HG03520 (cell line): ENCODE data around the gene XPO4.
"Not testable (repeated sequence)": the region's sequence is repeated elsewhere in the genome, so short reads cannot be mapped to it uniquely, and the experiment has no call there.

Source experiments
- ATAC-seq: cut with Tn5 transposase; IDR thresholded peaks from one replicate; pipeline ENCODE4 v1.9.1; 2021; ENCODE audit warnings: mild to moderate bottlenecking, moderate library complexity; ENCODE audit not compliant: unreplicated experiment

Gene XPO4

GRCh38 chr13:20789665-20790064 is 112.9 kb downstream of the XPO4 start:
- ATAC-seq: no peak

DNA sequence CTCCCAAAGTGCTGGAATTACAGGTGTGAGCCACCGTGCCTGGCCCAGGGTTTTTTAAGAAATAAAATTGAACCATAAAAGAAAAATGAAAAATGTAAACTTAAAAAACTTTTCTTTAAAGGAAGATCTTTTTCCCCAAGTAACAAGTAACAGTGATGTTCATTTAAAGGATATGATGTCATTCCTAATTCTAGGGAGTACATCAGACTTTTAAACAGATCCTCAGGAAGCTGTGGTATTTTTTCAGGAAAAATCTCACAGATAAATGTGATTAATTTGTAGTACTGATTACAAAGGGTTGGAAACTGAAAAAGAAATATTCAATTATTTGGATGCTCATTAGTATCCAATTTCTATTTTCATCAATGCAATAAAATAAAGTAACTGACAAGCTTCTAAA is 114.2 kb downstream of the XPO4 start:
- ATAC-seq: no peak

DNA sequence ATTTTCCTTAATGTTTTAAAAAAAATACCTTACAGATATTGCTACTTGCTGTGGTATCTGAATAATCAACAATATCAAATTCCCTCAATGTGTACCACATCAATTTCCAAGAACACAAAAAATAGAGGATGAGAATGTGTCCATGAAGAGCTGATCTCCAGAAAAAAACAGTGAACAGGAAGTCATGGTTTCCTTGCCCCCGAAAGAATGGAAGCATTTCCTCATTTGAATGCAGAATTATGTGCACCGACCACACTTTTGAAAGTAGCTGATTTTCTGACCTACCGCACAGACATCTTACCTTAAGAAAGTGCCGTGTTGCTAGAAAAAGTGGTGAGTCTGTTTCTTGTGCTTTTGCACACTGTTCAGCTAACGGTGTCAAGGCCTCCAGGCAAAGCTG is 115.4 kb downstream of the XPO4 start:
- no peak for ATAC-seq

- peak; percentile 60 for ATAC-seq
These were observed 120.3 kb downstream of the XPO4 start for GRCh38 chr13:20782116-20782708.

GRCh38 chr13:20780317-20780716 is 122.2 kb downstream of the XPO4 start:
- no peak for ATAC-seq

GRCh38 chr13:20779405-20779804 is 123.1 kb downstream of the XPO4 start:
- no peak for ATAC-seq

- no peak for ATAC-seq
These were observed 124.2 kb downstream of the XPO4 start for GRCh38 chr13:20778311-20778710.

DNA sequence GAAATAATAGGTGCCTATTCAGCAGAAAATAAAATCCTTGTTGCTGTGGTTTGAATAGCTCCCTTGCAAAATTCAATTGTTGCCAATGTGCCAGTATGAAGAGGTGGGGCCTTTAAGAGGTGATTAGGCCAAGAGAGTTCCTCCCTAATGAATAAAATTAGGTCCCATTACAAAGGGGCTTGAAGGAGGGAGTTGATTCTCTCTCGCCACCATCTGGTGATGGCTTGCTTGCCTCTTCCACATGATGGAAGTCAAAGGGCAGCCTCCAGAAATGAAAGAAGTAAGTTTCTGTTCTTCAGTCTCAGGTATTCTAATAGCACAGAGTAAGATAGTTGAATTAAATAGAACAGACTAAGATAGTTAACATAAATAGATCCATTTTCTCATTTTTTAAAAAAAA is 125.8 kb downstream of the XPO4 start:
- ATAC-seq: no peak

- no peak for ATAC-seq
These were observed 126.6 kb downstream of the XPO4 start for GRCh38 chr13:20775961-20776360.

- ATAC-seq: no peak
These were observed 127.8 kb downstream of the XPO4 start for GRCh38 chr13:20774746-20775145.

- ATAC-seq: peak; percentile 84
These were observed 129.1 kb downstream of the XPO4 start, which contains the start of gene EEF1AKMT1 for GRCh38 chr13:20773194-20774080. EEF1AKMT1 (minus strand) TSS chr13:20773961; CDS start chr13:20757598, 16,363 bp downstream.

DNA sequence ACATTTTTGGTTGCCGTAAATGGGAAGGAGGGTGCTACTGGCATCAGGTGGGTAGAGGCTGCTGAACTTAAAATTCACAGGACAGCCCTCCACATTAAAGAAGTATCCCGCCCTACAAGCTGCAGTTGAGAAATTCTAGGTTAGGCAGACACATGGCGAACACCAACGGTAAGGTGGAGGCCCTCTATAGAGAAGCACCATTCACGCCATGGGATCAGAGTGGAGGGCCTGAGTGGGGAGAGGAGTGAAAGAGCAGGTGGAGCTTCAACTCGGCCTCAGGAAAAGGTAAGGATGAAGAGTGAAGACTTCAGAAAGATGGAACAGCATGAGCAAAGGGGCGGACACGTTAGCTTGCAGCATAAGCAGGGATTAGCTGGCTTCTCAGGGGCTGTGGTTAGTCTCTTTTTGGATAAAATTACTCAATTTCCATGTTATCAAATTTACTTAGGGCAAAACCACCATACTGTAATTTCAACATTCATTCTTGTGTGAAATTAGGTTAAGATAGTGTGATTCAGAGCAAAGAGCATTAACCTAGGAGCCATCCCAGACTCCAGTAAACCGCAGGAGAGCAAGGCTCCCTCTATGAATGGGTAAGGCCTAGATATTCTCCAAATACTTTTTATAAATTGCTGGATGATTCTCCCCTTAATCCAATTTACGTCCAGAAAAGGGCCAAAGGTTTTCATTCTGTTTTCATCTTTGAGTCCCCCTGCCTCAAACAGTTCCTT is 130.0 kb downstream of the XPO4 start:
- no peak for ATAC-seq

- ATAC-seq: no peak
These were observed 132.7 kb downstream of the XPO4 start for GRCh38 chr13:20769834-20770233.

DNA sequence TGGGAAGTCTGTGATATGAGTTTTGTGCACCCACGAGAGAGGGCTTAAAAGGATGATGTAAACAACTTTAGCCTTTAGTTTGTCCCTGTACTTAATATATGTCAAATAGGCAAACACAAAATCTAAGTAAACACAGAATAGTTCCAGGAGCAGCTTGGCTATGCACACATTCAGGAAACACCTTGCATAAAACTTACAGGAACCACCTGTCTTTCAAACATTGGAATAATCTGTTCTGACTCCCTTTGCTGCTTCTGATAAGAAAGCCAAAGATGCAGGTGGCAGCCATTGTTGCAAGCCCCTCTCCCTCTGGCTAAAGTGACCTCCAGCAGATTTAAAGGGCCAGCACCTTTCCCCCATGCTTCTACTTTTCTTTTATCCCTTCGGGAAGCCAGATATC is 133.5 kb downstream of the XPO4 start:
- no peak for ATAC-seq

- no peak for ATAC-seq
These were observed 135.1 kb downstream of the XPO4 start for GRCh38 chr13:20767309-20767943.

- no peak for ATAC-seq
These were observed 141.7 kb downstream of the XPO4 start for GRCh38 chr13:20760872-20761271.

DNA sequence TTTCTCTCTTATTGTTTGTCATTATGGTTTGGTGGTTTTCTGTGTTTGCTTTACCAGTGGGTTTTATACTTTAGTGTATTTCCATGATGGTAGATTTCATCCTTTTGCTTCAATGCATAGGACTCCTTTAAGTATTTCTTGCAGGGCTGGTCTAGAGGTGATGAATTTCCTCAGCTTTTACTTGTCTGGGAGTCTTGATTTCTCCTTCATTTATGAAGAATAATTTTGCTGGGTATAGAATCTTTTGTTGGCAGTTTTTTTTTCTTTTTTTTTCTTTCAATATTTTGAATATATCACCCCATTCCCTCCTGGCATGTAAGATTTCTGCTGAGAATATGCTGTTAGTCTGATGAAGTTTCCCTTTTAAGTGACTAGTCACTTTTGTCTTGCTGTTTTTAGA is 148.5 kb downstream of the XPO4 start:
- ATAC-seq: no peak

DNA sequence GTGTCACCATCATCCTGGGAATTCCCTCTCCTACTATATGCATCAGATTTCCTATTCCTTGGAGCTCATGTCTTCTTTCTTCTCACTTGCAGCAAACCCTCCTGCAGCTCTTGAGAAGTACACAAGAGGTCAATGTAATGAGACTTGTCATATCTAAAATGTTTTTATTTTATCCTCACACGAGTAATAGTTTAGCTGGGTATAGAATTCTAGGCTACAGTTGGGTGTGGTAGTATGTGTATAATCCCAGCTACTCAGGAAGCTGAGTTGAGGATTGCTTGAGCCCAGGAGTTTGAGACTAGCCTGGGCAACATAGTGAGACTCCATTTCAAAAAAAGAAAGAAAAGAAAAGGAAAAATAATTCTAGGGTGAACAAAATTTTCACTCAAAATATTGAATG is 153.2 kb downstream of the XPO4 start:
- no peak for ATAC-seq

DNA sequence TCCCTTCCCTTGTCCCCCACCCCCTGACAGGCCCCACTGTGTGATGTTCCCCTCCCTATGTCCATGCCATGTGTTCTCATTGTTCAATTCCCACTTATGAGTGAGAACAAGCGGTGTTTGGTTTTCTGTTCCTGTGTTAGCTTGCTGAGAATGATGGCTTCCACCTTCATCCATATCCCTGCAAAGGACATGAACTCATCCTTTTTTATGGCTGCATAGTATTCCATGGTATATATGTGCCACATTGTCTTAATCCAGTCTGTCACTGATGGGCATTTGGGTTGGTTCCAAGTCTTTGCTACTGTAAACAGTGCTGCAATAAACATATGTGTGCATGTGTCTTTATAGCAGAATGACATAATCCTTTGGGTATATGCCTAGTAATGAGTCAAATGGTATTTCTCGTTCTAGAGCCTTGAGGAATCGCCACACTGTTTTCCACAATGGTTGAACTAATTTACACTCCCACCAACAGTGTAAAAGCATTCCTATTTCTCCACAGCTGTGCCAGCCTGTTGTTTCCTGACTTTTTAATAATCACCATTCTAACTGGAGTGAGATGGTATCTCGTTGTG is 158.6 kb downstream of the XPO4 start:
- not testable (repeated sequence) for ATAC-seq

GRCh38 chr13:20740021-20740420 is 162.5 kb downstream of the XPO4 start:
- ATAC-seq: no peak

DNA sequence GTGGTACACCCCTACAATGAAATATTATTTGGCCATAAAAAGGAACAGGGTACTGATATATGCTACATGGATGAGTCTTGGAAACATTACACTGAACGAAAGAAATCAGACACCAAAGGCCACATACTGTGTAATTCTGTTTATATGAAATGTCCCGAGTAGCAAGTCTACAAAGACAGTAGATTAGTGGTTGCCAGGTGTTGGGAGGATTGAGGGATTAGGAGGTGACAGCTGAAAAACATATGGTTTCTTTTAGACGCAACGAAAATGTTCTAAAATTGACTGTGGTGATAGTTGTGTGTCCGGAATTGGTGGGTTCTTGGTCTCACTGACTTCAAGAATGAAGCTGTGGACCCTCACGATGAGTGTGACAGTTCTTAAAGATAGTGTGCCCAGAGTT is 163.9 kb downstream of the XPO4 start:
- ATAC-seq: no peak
